Keratinocyte (primary cell): ENCODE results near the gene MAU2. TPM values are rescaled to one million over a fixed set of nuclear protein-coding genes. Genes with fewer than 3 reads are reported as not detected.

Experiments
- DNase-seq: peaks from one replicate; pipeline ENCODE4 v3.0.0-alpha.2; 2011; ENCODE audit warnings: low read depth, missing footprints, low spot score
- FAIRE-seq: peaks from 2 replicates; lab custom pipeline; 2011; peaks lifted over from hg19 to GRCh38; lab: Jason Lieb, UNC
- H2AFZ ChIP-seq: 2 replicates; pipeline ENCODE4 v1.6.0; 2012; ENCODE audit warnings: low read length, control low read depth, inconsistent platforms; ENCODE audit not compliant: control insufficient read depth
- H3K27ac ChIP-seq: 2 replicates; pipeline ENCODE4 v1.5.1; 2011; ENCODE audit warnings: low read length; ENCODE audit not compliant: control insufficient read depth, insufficient read depth
- H3K27me3 ChIP-seq: 3 replicates; pipeline ENCODE4 v1.6.0; 2011; ENCODE audit warnings: low read length; ENCODE audit not compliant: control insufficient read depth, insufficient read depth; ENCODE audit errors: extremely low read depth
- H3K36me3 ChIP-seq, 2 experiments: 2 replicates in 1 of 2; 3 replicates in 1 of 2; pipeline ENCODE4 v1.5.1; 2011; ENCODE audit warnings: low read length in 2 of 2, mild to moderate bottlenecking in 1 of 2; ENCODE audit not compliant: control insufficient read depth in 2 of 2, insufficient read depth in 2 of 2; ENCODE audit errors: extremely low read depth in 1 of 2
- H3K4me1 ChIP-seq: 3 replicates; pipeline ENCODE4 v1.5.1; 2011; ENCODE audit warnings: low read length; ENCODE audit not compliant: control insufficient read depth, insufficient read depth; ENCODE audit errors: extremely low read depth
- H3K4me2 ChIP-seq: 3 replicates; pipeline ENCODE4 v1.6.0; 2011; ENCODE audit warnings: low read depth, low read length; ENCODE audit not compliant: control insufficient read depth, insufficient read depth; ENCODE audit errors: extremely low read depth
- H3K4me3 ChIP-seq, 3 experiments: fragments of 200-600 bp in 1 of 3; sonication (generic) in 1 of 3; 2 replicates in 2 of 3; 3 replicates in 1 of 3; pipeline ENCODE4 v1.5.1; 2011 to 2016; ENCODE audit warnings: low read length in 3 of 3, mild to moderate bottlenecking in 3 of 3, control low read depth in 2 of 3, inconsistent platforms in 1 of 3, low read depth in 1 of 3, mixed read lengths in 1 of 3, mixed run types in 1 of 3, moderate library complexity in 1 of 3; ENCODE audit not compliant: control insufficient read depth in 2 of 3, insufficient read depth in 2 of 3; ENCODE audit errors: extremely low read depth in 1 of 3
- H3K79me2 ChIP-seq: 2 replicates; pipeline ENCODE4 v1.6.0; 2012; ENCODE audit warnings: low read length; ENCODE audit not compliant: control insufficient read depth, insufficient read depth
- H3K9ac ChIP-seq: 3 replicates; pipeline ENCODE4 v1.6.0; 2011; ENCODE audit warnings: low read length; ENCODE audit not compliant: control insufficient read depth, insufficient read depth; ENCODE audit errors: extremely low read depth
- H3K9me1 ChIP-seq: 3 replicates; pipeline ENCODE4 v1.6.0; 2011; ENCODE audit warnings: low read length; ENCODE audit not compliant: control insufficient read depth, insufficient read depth; ENCODE audit errors: extremely low read depth
- H3K9me3 ChIP-seq: 2 replicates; pipeline ENCODE4 v1.5.1; 2012; ENCODE audit warnings: low read depth, low read length; ENCODE audit not compliant: control insufficient read depth
- H4K20me1 ChIP-seq: 3 replicates; pipeline ENCODE4 v1.6.0; 2011; ENCODE audit warnings: low read length; ENCODE audit not compliant: control insufficient read depth, insufficient read depth; ENCODE audit errors: extremely low read depth
- CTCF ChIP-seq, 3 experiments: IDR thresholded peaks in 1 of 3; conservative IDR thresholded peaks in 1 of 3; optimal IDR thresholded peaks in 1 of 3; 2 replicates in 2 of 3; 3 replicates in 1 of 3; pipeline versions ENCODE3 to v1.5.1; 2011; ENCODE audit warnings: low read length in 3 of 3, mild to moderate bottlenecking in 3 of 3, moderate library complexity in 2 of 3, control low read depth in 1 of 3, inconsistent platforms in 1 of 3; ENCODE audit not compliant: insufficient read depth in 2 of 3; ENCODE audit errors: extremely low read depth in 1 of 3
- EZH2 ChIP-seq: IDR thresholded peaks from one replicate; pipeline ENCODE4 v1.6.1; 2012; ENCODE audit warnings: inconsistent platforms, mild to moderate bottlenecking, low read length, moderate library complexity
- dilution Hi-C: fragments of 300-500 bp; cut with MboI; formaldehyde crosslinking; loops from one replicate; pipeline ENCODE4 v1.7.0; 2020; ENCODE audit warnings: low sequenced_read_pairs; ENCODE audit not compliant: extremely low pct_ligation_motif_present
- polyA plus RNA-seq, 5 experiments: library from polyadenylated mRNA; depleted of rRNA in 3 of 5; stranded (reverse) in 3 of 5; stranded (forward) in 1 of 5; unstranded in 1 of 5; fragments of >200 nt; gene quantifications; 1 replicate in 1 of 5; 2 replicates in 3 of 5; 3 replicates in 1 of 5; pipeline versions ENCODE4 v1.2.1 to v1.2.3, GENCODE V29; 2011 to 2012; ENCODE audit warnings: missing spikeins in 2 of 5, low read depth in 1 of 5, low replicate concordance in 1 of 5

MAU2 gene
- polyA plus RNA-seq, 1 donor (not counting 4 experiments of a cell fraction or from before 2014, with no cell fraction given), result 10.3 TPM

GRCh38 chr19:19297759-19298158, 22.9 kb upstream of the MAU2 start:
- Histone ChIP-seq H3K27ac (no peak overlapping the region), H3K79me2 (no peaks in the 10 kb centered on the region), H3K36me3 (peaks cover 14 to 30% of the 10 kb centered on the region in 2 experiments), H3K9ac (no peak overlapping the region), H2AFZ (no peak overlapping the region), H3K4me2 (no peak overlapping the region), H3K4me3 (no peak overlapping the region), H3K9me1 (no peaks in the 10 kb centered on the region), H4K20me1 (no peaks in the 10 kb centered on the region), H3K9me3 (no peaks in the 10 kb centered on the region), H3K4me1 (no peaks in the 10 kb centered on the region), H3K27me3 (no peaks in the 10 kb centered on the region)
- TF ChIP-seq CTCF (optimal IDR thresholded peaks at IDR 0.05 in 1 of 3, IDR thresholded peaks at IDR 0.05 in 1 of 3, conservative IDR thresholded peaks at IDR 0.05 in 1 of 3; ENCODE audit: extremely low read depth in 1 of 3, insufficient read depth in 2 of 3, low read length in 3 of 3) (no peak), EZH2 (no peak)
- DNase-seq (no peak), FAIRE-seq (no peak)
- dilution Hi-C loops, result no loop called here

- Histone ChIP-seq H3K27me3 (no peaks in the 10 kb centered on the region), H3K9me1 (no peaks in the 10 kb centered on the region), H3K9me3 (no peaks in the 10 kb centered on the region), H4K20me1 (no peaks in the 10 kb centered on the region), H2AFZ (no peak overlapping the region), H3K36me3 (peaks cover 26 to 43% of the 10 kb centered on the region in 2 experiments), H3K27ac (no peak overlapping the region), H3K4me2 (no peak overlapping the region), H3K79me2 (no peaks in the 10 kb centered on the region), H3K4me3 (no peak overlapping the region), H3K4me1 (no peaks in the 10 kb centered on the region), H3K9ac (no peak overlapping the region)
- no peak for TF ChIP-seq CTCF (optimal IDR thresholded peaks at IDR 0.05 in 1 of 3, IDR thresholded peaks at IDR 0.05 in 1 of 3, conservative IDR thresholded peaks at IDR 0.05 in 1 of 3; ENCODE audit: extremely low read depth in 1 of 3, insufficient read depth in 2 of 3, low read length in 3 of 3)
- no peak for TF ChIP-seq EZH2
- dilution Hi-C loops, result no loop called here
- DNase-seq (no peak), FAIRE-seq (no peak)
Observed at GRCh38 chr19:19300613-19301012, 20.0 kb upstream of the MAU2 start.
